ENCODE measurements around the gene CCDC185.

Gene CCDC185

GRCh38 chr1:223347583-223347982, 45.6 kb upstream of the CCDC185 start:
- H3K4me2 ChIP-seq (ENCODE audit: low read length) = no peak overlapping the region
- no peaks in the 10 kb centered on the region for H3K79me1 ChIP-seq (ENCODE audit: low read length)
- H3K4ac ChIP-seq (ENCODE audit: low read depth, low read length) = no peak overlapping the region
- H3K4me3 ChIP-seq (ENCODE audit: low read length) = no peak overlapping the region
- H3K18ac ChIP-seq (ENCODE audit: low read length) = no peak overlapping the region
- no peak for DNase-seq
- no peak overlapping the region for H4K5ac ChIP-seq (ENCODE audit: low read length)
- H3K4me1 ChIP-seq (ENCODE audit: control insufficient read depth, low read depth, low read length) = no peaks in the 10 kb centered on the region
- H3K56ac ChIP-seq (ENCODE audit: low read length) = no peak overlapping the region
- H2BK5ac ChIP-seq (ENCODE audit: low read length) = no peak overlapping the region
- H2BK120ac ChIP-seq (ENCODE audit: low read depth, low read length) = no peak overlapping the region
- no peaks in the 10 kb centered on the region for H3K36me3 ChIP-seq (ENCODE audit: control insufficient read depth, insufficient read depth, low read length)
- no peak overlapping the region for H2AK5ac ChIP-seq (ENCODE audit: low read length)
- H3K27me3 ChIP-seq (ENCODE audit: insufficient read depth, low read length, poor library complexity) = no peaks in the 10 kb centered on the region
- H3K79me2 ChIP-seq (ENCODE audit: control insufficient read depth, insufficient read depth, low read length) = no peaks in the 10 kb centered on the region
- no peak overlapping the region for H3K23ac ChIP-seq (ENCODE audit: low read length)
- H4K8ac ChIP-seq (ENCODE audit: low read depth, low read length) = no peak overlapping the region
- H3K27ac ChIP-seq (ENCODE audit: low read depth, low read length) = no peak overlapping the region
- no peak overlapping the region for H2BK15ac ChIP-seq (replicated peaks; ENCODE audit: low read depth)
- H3K9ac ChIP-seq (ENCODE audit: low read length) = no peak overlapping the region
- no CpG with 5 or more reads among the region's 4 CpGs for WGBS (ENCODE audit: extremely low coverage, insufficient coverage, low lambda C conversion rate)

DNA sequence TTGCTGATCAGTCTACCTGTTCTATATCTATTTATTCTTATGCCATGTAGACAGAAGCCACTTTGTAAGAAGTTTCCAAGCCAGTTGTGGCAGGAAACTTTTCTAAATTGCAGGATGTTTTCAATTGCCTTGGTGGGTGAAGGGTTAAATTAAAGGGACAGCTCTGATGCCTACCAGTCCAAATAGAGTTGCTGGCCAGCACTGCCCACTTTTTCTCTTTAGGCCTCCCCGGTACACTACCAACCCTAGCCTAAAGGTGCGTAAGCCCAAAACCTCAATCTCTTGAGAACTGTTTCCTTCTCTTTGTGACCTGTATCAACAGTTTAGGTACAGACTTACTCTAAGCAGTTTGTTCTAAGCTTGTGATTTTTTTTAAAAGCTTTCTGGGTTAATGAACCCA, 44.8 kb upstream of the CCDC185 start:
- Histone ChIP-seq H3K27me3 (ENCODE audit: insufficient read depth, low read length, poor library complexity) (no peaks in the 10 kb centered on the region), H3K23ac (ENCODE audit: low read length) (no peak overlapping the region), H2BK5ac (ENCODE audit: low read length) (no peak overlapping the region)

DNA sequence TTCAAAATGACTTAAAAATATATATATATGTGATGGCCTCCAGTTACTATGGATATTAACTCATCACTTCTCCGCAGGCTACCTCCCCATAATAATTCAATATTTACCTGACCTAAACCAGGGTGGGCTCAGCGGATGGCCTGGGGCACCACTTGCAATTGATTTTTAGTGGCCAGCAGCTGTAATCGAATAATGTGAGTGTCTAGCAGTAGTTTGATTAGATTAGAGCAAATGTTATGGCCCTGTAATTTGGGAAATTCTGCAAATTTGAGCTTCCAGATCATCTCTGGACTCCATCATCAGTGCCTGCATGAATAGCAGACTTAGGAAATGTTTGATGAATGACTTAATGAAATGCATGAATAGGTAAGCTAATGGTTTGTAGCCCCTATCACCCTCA, 44.0 kb upstream of the CCDC185 start:
- no peak overlapping the region for H3K56ac ChIP-seq (ENCODE audit: low read length)
- no peak overlapping the region for H3K23ac ChIP-seq (ENCODE audit: low read length)
- H3K4me2 ChIP-seq (ENCODE audit: low read length) = no peak overlapping the region

More for the DNA sequence above, 44.8 kb upstream of the CCDC185 start:
- Histone ChIP-seq H3K27ac (ENCODE audit: low read depth, low read length) (no peak overlapping the region), H2BK120ac (ENCODE audit: low read depth, low read length) (no peak overlapping the region), H3K4me2 (ENCODE audit: low read length) (no peak overlapping the region), H3K56ac (ENCODE audit: low read length) (no peak overlapping the region), H3K79me2 (ENCODE audit: control insufficient read depth, insufficient read depth, low read length) (no peaks in the 10 kb centered on the region), H3K4me1 (ENCODE audit: control insufficient read depth, low read depth, low read length) (no peaks in the 10 kb centered on the region), H3K4me3 (ENCODE audit: low read length) (no peak overlapping the region), H3K36me3 (ENCODE audit: control insufficient read depth, insufficient read depth, low read length) (no peaks in the 10 kb centered on the region), H3K18ac (ENCODE audit: low read length) (no peak overlapping the region), H2AK5ac (ENCODE audit: low read length) (no peak overlapping the region), H3K9ac (ENCODE audit: low read length) (no peak overlapping the region), H4K8ac (ENCODE audit: low read depth, low read length) (no peak overlapping the region), H2BK15ac (replicated peaks; ENCODE audit: low read depth) (no peak overlapping the region), H3K79me1 (ENCODE audit: low read length) (no peaks in the 10 kb centered on the region), H3K4ac (ENCODE audit: low read depth, low read length) (no peak overlapping the region), H4K5ac (ENCODE audit: low read length) (no peak overlapping the region)
- DNase-seq = no peak
- WGBS (ENCODE audit: extremely low coverage, insufficient coverage, low lambda C conversion rate) = no CpG with 5 or more reads among the region's 2 CpGs

DNA sequence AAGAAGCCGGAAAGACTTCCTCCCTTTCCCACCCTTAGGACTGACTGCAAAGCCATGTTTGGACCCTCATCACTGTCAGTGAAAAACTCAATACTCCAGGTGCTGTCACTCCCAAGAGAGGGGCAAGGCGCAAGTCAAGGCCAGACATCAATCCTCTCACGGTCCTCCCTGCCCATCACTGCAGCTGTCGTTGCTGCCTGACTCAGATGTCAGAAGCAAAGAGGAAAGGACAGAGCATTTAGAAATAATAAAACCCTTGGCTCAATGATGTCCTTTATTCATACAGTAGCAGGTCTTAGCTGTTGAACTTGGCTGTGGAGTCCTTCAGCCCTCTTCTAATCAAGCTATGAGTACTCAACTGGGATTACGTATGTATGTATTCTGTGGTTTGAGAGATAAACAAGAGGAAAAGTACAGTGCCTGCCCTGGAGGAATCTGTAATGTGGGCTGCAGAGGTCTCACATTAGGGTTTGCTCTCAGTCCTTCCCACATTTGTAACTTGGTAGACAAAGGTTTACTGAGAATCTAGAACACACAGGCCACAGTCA, 42.8 kb upstream of the CCDC185 start:
- H3K4me2 ChIP-seq (ENCODE audit: low read length) = no peak overlapping the region
- no peak overlapping the region for H2AK5ac ChIP-seq (ENCODE audit: low read length)
- no CpG with 5 or more reads among the region's 5 CpGs for WGBS (ENCODE audit: extremely low coverage, insufficient coverage, low lambda C conversion rate)
- H4K8ac ChIP-seq (ENCODE audit: low read depth, low read length) = no peak overlapping the region
- no peak overlapping the region for H2BK15ac ChIP-seq (replicated peaks; ENCODE audit: low read depth)
- H2BK120ac ChIP-seq (ENCODE audit: low read depth, low read length) = no peak overlapping the region
- no peaks in the 10 kb centered on the region for H3K36me3 ChIP-seq (ENCODE audit: control insufficient read depth, insufficient read depth, low read length)
- H3K27ac ChIP-seq (ENCODE audit: low read depth, low read length) = no peak overlapping the region
- H4K5ac ChIP-seq (ENCODE audit: low read length) = no peak overlapping the region
- H3K4ac ChIP-seq (ENCODE audit: low read depth, low read length) = no peak overlapping the region
- H3K79me1 ChIP-seq (ENCODE audit: low read length) = no peaks in the 10 kb centered on the region
- H3K4me1 ChIP-seq (ENCODE audit: control insufficient read depth, low read depth, low read length) = no peaks in the 10 kb centered on the region
- no peak for DNase-seq
- H3K79me2 ChIP-seq (ENCODE audit: control insufficient read depth, insufficient read depth, low read length) = no peaks in the 10 kb centered on the region
- H3K23ac ChIP-seq (ENCODE audit: low read length) = no peak overlapping the region
- H2BK5ac ChIP-seq (ENCODE audit: low read length) = no peak overlapping the region
- H3K4me3 ChIP-seq (ENCODE audit: low read length) = no peak overlapping the region
- H3K27me3 ChIP-seq (ENCODE audit: insufficient read depth, low read length, poor library complexity) = no peaks in the 10 kb centered on the region
- H3K9ac ChIP-seq (ENCODE audit: low read length) = no peak overlapping the region
- H3K18ac ChIP-seq (ENCODE audit: low read length) = no peak overlapping the region
- H3K56ac ChIP-seq (ENCODE audit: low read length) = no peak overlapping the region

More for the DNA sequence above, 44.0 kb upstream of the CCDC185 start:
- H4K8ac ChIP-seq (ENCODE audit: low read depth, low read length) = no peak overlapping the region
- H3K27ac ChIP-seq (ENCODE audit: low read depth, low read length) = no peak overlapping the region
- no peak overlapping the region for H2AK5ac ChIP-seq (ENCODE audit: low read length)
- H4K5ac ChIP-seq (ENCODE audit: low read length) = no peak overlapping the region
- no peak overlapping the region for H3K9ac ChIP-seq (ENCODE audit: low read length)
- no peaks in the 10 kb centered on the region for H3K4me1 ChIP-seq (ENCODE audit: control insufficient read depth, low read depth, low read length)
- no peaks in the 10 kb centered on the region for H3K79me2 ChIP-seq (ENCODE audit: control insufficient read depth, insufficient read depth, low read length)
- H3K27me3 ChIP-seq (ENCODE audit: insufficient read depth, low read length, poor library complexity) = no peaks in the 10 kb centered on the region
- no peak overlapping the region for H2BK120ac ChIP-seq (ENCODE audit: low read depth, low read length)
- H3K4me3 ChIP-seq (ENCODE audit: low read length) = no peak overlapping the region
- no CpG with 5 or more reads among the region's 3 CpGs for WGBS (ENCODE audit: extremely low coverage, insufficient coverage, low lambda C conversion rate)
- H3K79me1 ChIP-seq (ENCODE audit: low read length) = no peaks in the 10 kb centered on the region
- no peaks in the 10 kb centered on the region for H3K36me3 ChIP-seq (ENCODE audit: control insufficient read depth, insufficient read depth, low read length)
- no peak overlapping the region for H2BK5ac ChIP-seq (ENCODE audit: low read length)
- H3K18ac ChIP-seq (ENCODE audit: low read length) = no peak overlapping the region
- DNase-seq = no peak
- no peak overlapping the region for H2BK15ac ChIP-seq (replicated peaks; ENCODE audit: low read depth)
- H3K4ac ChIP-seq (ENCODE audit: low read depth, low read length) = no peak overlapping the region

DNA sequence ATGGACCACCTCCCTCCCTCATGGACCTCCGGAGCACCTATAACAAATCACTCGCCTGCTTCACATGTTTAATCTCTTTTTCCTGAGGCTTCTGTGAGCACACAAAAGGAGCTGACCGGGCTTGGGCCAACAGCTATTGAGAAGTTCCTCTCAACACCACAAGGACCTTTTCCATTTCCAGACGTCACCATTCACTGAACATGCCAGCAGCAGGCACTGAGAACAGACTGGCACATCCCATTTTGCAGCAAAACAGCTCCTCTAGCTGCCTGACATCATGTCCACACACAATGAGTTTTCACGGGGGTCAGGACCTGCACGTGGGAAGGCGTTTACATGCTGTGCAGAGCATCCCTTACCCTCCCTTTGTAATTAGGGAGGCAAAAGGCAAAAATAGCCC, 40.3 kb upstream of the CCDC185 start:
- H3K36me3 ChIP-seq (ENCODE audit: control insufficient read depth, insufficient read depth, low read length) = no peaks in the 10 kb centered on the region
- no peak overlapping the region for H2BK5ac ChIP-seq (ENCODE audit: low read length)
- H4K5ac ChIP-seq (ENCODE audit: low read length) = no peak overlapping the region
- no peak overlapping the region for H4K8ac ChIP-seq (ENCODE audit: low read depth, low read length)
- DNase-seq = no peak
- H3K23ac ChIP-seq (ENCODE audit: low read length) = no peak overlapping the region
- no peaks in the 10 kb centered on the region for H3K27me3 ChIP-seq (ENCODE audit: insufficient read depth, low read length, poor library complexity)
- H3K4ac ChIP-seq (ENCODE audit: low read depth, low read length) = no peak overlapping the region
- H3K18ac ChIP-seq (ENCODE audit: low read length) = no peak overlapping the region
- H3K4me1 ChIP-seq (ENCODE audit: control insufficient read depth, low read depth, low read length) = no peaks in the 10 kb centered on the region
- no peak overlapping the region for H3K27ac ChIP-seq (ENCODE audit: low read depth, low read length)
- H3K4me3 ChIP-seq (ENCODE audit: low read length) = no peak overlapping the region
- H2AK5ac ChIP-seq (ENCODE audit: low read length) = no peak overlapping the region
- no peak overlapping the region for H2BK15ac ChIP-seq (replicated peaks; ENCODE audit: low read depth)
- no peak overlapping the region for H3K9ac ChIP-seq (ENCODE audit: low read length)
- no peak overlapping the region for H2BK120ac ChIP-seq (ENCODE audit: low read depth, low read length)
- H3K79me2 ChIP-seq (ENCODE audit: control insufficient read depth, insufficient read depth, low read length) = no peaks in the 10 kb centered on the region
- H3K56ac ChIP-seq (ENCODE audit: low read length) = no peak overlapping the region
- no peaks in the 10 kb centered on the region for H3K79me1 ChIP-seq (ENCODE audit: low read length)
- no CpG with 5 or more reads among the region's 7 CpGs for WGBS (ENCODE audit: extremely low coverage, insufficient coverage, low lambda C conversion rate)
- no peak overlapping the region for H3K4me2 ChIP-seq (ENCODE audit: low read length)

DNA sequence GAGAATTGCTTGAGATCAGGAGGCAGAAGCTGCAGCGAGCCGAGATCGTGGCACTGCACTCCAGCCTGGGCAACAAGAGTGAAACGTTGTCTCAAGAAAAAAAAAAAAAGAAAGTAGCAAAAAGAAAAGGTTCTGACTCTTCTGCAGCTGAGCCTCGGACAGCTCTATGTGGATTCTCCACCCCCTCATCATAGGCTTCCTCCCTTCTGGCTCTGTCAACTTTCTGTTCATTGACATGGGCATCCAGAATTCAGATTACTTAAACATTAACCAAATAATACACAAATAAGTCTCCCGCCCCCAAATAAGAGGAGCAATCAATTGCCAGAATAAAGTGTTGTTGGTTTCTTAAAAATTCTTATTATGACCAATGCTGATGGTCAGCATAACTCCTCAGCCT, 39.3 kb upstream of the CCDC185 start:
- no peak overlapping the region for H3K4ac ChIP-seq (ENCODE audit: low read depth, low read length)
- no peak overlapping the region for H3K56ac ChIP-seq (ENCODE audit: low read length)
- H3K4me1 ChIP-seq (ENCODE audit: control insufficient read depth, low read depth, low read length) = no peaks in the 10 kb centered on the region
- H3K79me1 ChIP-seq (ENCODE audit: low read length) = no peaks in the 10 kb centered on the region
- no peak overlapping the region for H2BK5ac ChIP-seq (ENCODE audit: low read length)
- H3K4me3 ChIP-seq (ENCODE audit: low read length) = no peak overlapping the region
- H3K27ac ChIP-seq (ENCODE audit: low read depth, low read length) = no peak overlapping the region
- no peaks in the 10 kb centered on the region for H3K27me3 ChIP-seq (ENCODE audit: insufficient read depth, low read length, poor library complexity)
- no CpG with 5 or more reads among the region's 6 CpGs for WGBS (ENCODE audit: extremely low coverage, insufficient coverage, low lambda C conversion rate)
- no peaks in the 10 kb centered on the region for H3K79me2 ChIP-seq (ENCODE audit: control insufficient read depth, insufficient read depth, low read length)
- no peak overlapping the region for H3K18ac ChIP-seq (ENCODE audit: low read length)
- no peak for DNase-seq
- H2BK120ac ChIP-seq (ENCODE audit: low read depth, low read length) = no peak overlapping the region
- no peaks in the 10 kb centered on the region for H3K36me3 ChIP-seq (ENCODE audit: control insufficient read depth, insufficient read depth, low read length)
- H2BK15ac ChIP-seq (replicated peaks; ENCODE audit: low read depth) = no peak overlapping the region
- H4K5ac ChIP-seq (ENCODE audit: low read length) = no peak overlapping the region
- no peak overlapping the region for H3K9ac ChIP-seq (ENCODE audit: low read length)
- no peak overlapping the region for H2AK5ac ChIP-seq (ENCODE audit: low read length)
- no peak overlapping the region for H4K8ac ChIP-seq (ENCODE audit: low read depth, low read length)
- no peak overlapping the region for H3K4me2 ChIP-seq (ENCODE audit: low read length)
- no peak overlapping the region for H3K23ac ChIP-seq (ENCODE audit: low read length)

All from mesendoderm (in vitro differentiated cells).